Left hindlimb (tissue), 1 donor: ENCODE measurements around the gene PCLO.

ENCODE experiments used
- DNase-seq: peaks from one replicate; pipeline ENCODE4 v3.0.0-alpha.2; 2018

PCLO gene

DNA sequence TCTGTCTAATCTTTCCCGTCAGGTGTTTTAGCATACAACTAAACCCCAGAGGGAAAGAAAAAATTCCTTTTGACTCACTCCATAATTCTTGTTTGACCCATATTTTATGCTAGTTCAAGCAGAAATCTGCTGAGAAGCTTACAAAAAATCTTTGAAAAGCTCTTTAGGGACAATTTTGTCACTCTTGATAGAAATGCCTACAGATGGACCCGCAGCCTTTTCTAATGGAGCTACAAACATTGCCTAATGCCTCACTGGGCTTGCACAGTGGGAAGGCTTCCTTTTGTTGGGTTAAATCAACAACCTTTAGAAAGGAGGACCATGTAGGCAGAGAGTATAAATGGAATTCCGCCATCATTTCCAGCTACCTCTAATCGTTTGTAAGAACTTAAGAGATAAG lies 344.5 kb downstream of the PCLO start:
- DNase-seq = no peak

DNA sequence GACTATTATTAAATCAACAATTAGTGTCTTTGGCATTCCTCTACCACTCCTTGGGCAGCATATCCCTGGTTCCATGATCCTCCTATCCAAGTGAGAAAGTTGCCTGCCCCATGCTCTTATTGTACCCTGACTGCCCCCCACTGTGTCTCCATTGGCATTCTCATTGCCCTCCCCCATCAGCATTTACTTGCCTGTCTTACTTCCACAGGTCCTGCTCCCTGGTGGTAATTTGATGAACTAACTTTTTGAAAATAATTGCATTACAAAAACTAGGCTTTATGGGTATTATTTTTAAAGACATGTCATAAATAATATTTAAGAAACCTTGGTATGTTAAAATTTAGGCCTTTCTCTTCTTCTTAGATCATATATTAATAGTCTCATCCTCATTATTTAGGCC lies 346.4 kb downstream of the PCLO start:
- DNase-seq = no peak

DNA sequence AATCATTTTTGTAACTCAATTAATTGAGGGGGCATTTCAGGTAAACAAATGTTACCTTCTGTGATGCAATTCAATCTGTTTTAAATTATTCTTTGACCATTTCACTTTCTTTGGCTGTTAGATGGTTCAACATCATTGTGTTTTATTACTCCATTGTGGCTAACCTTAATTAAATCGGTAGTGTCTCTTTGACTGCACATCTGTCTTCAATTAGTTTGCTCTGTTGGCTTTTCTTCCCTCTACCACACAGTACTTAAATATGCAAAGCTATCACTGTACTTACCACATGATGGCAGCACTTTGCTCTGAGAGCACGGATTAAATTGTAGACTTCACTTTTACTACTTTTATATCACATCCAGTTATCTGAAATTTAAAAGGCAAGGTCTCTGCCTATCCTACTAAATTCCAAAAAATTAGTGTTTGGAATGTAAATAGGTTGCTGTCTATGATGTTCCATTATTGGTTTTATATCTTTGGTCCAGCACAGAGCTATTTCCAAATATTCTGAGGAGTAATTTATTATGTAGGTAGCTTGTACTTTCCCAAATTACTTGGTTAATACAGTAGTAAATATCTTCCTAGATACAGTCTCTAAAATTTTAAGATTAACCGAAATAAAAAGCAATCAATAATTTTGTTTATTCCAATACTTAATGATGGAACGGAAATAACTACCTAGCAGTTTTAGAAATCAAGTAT lies 352.0 kb downstream of the PCLO start:
- no peak for DNase-seq

DNA sequence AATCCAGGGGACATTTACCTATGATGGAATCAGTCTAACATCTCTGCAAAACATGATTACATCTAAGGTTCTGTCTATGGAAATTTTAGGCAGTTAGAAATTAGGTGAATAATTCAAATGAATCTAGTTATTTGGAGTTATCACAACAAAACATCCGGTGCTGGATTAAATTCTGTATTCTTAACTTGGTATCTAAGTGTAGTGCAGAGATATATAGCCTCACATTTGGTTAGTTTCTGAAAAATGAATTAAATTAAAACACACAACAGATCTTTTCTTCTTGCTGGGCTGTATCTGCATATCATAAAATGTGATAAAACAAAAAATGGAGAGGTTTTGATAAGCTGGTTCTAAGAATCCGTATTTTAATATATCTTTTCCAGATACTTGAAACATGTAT lies 354.1 kb downstream of the PCLO start:
- no peak for DNase-seq

DNA sequence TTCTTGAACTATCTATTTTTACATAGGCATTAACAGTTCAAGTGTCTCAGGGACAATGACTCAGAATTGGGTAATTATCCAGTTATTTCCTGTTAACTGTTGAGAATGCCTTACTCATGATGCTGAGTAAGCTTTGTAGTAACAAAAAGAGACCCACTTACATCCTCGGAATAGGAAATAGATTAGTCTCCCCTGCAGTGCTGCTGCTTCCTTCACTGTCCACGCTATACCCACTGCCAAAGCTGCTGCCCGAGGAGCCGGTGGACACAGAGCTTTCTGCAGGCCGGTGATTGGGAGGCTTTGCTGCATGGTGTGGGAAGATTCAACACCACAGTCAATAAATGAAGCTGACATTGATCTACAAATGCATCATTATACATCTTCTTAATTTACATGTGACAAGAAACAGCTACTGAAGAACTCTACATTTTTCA lies 357.1 kb downstream of the PCLO start:
- DNase-seq = no peak

DNA sequence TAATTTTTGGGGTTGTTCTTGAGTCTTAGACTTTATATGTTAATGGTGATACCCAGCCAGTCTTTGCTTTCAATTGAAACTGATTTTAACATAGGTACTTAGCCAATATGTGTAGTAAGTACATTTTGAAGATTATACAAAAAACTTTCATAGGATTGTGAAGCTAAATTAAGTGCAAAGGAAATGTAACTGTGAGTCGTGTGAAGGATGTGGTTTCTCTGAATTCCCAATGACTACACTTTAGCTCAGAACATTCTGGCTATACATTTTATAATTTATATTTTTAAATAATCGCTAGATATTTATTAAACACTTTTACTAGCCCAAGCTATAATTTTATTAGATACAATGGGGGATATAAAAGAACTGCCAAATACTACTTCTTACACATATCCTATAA lies 359.3 kb downstream of the PCLO start:
- DNase-seq = no peak

DNA sequence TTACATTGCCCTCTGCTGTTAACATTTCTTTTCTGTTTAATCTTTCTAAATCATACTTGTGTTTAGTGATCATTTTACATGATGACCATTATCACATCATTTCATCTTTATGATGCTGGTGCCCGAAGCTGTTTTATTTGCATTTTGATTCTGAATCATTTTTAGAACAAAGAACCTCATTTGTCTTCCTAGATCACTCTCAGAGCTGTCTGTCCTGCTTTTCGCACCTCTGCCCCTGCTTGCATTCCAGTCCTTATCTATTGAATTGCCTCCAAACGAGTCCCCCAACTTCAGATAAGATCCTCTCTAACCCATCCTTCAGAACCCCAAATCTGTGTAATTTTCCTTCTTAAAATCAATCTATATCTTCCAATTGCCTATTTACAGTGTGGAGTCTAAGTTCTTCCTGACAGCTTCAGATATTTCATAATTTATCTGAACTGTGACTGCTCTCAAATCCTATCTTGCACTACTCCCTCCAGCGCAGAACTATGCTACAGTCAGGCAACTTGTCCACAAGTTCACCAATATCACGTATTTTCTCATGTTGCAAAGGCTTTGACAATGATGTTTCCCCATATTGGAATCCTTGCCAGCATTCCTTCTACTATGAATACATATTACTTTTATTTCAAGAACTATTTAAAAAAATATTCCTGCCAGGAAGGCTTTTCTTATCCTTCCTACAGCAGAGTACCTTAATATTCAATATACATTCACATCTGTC lies 372.6 kb downstream of the PCLO start:
- no peak for DNase-seq

DNA sequence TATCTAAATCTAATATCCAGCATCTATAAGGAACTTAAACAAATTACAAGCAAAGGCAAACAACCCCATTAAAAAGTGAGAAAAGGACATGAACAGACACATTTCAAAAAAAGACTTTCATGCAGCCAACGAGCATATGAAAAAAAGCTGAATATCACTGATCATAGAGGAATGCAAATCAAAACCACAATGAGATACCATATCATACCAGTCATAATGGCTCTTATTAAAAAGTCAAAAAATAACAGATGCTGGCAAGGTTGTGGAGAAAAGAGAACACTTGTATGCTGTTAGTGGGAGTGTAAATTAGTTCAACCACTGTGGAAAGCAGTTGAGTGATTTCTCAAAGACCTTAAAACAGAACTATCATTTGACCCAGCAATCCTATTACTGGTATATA lies 384.7 kb downstream of the PCLO start:
- no peak for DNase-seq

DNA sequence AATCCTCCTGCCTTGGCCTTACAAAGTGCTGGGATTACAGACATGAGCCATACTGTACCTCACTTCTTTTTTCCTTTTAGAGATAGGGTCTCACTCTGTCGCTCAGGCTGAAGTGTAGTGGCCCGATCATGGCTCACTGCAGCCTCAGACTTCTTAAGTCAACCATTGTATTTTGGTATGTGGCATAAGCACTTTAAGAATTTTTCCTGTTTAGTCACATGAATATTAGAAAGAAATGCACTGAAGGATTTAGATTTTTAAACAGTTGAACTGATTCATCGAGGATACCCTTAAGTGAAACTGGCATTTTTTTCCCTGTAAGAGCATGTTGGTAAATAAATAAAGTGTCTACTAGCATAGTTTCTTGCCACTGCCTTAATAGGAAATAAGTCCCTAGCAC lies 399.8 kb downstream of the PCLO start:
- no peak for DNase-seq

DNA sequence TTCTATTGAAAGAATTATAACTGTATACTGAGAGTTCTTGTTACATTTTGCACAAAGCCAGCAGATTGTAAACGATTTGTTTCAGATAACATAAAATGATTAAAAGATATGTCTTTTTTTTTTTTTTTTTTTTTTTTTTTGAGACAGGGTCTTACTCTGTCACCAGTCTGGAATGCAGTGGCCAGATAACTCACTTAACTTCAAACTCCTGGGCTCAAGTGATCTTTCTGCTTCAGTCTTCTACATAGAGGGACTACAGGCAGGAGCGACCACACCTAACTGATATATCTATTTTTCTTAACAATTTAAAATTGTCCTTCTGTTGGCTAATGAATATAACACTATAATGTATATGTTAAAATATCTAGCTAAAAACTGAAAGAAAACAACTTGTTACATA lies 401.9 kb downstream of the PCLO start:
- DNase-seq = no peak

DNA sequence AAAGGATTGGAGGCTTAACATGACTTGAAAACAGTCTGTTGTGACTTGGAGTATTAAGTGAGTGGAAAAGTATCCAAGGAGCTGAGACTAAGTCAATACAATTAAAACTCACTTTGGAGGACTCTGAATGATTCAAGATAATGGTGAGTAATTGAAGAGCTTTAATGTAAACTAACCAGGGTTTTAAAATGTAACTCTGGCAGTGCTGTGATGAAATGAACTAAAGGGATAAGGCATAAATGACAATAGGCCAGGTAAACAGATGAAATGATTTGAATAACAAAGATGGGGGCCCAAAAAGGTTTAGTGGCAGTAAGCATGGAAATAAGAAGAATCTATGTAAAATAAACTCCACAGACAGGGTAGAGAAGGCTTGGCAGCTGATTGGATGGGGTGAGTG lies 402.6 kb downstream of the PCLO start:
- DNase-seq = no peak

DNA sequence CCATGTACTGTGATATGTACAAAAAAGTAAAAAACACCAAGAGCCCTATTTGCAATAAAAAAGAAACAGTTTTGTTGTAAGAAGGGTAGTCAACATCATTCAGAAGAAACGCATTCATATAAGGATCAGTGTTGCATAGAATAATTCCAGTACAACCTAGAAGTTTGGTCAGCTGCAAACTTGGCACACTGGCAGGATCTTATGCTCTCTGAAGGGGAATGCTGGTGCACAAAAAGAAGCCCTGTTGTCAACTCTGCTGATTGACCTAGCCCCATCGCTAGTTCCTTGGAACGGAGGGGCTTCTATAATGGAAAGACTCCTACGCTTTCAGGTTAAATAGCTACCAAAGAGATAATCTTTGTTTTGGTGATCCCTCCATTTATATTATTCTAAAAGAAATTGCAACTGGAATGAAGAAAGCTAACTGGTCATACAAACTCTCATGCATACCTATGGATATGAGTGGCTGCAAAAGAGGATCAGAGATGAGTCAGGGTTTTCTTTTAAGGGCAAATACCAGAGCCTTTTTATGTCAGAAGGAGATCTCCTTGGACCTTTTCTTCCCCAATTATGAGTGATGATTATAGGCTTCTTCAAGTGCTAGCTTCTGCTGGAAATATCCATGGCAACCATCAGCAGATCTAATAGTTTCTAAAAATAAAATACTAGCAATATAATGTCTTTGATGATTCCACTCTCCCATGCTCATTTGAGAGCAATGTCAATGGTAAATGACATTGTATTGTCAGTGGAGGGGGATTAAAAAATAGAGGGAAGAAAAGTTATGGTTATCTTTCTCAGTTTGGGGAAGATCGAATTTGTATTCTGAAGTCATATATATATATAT lies 406.8 kb downstream of the PCLO start:
- no peak for DNase-seq

DNA sequence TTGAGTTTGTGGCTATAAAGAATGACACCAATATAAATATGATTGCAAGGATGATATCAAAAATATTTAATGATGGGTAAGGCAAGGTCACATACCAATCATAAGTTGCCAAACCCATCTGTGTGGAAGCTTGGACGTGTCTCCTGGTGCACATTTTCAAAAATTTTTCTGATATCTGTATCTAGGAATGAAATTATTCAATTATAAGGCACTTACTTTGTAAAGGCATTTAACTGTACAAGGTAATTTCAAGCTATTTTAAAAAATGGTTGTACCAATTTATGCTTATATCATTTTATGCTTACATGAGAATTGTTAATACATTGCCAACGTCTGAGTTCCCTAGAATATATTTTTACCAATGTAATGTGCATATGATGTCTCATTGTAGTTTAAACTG lies 412.7 kb downstream of the PCLO start:
- no peak for DNase-seq

DNA sequence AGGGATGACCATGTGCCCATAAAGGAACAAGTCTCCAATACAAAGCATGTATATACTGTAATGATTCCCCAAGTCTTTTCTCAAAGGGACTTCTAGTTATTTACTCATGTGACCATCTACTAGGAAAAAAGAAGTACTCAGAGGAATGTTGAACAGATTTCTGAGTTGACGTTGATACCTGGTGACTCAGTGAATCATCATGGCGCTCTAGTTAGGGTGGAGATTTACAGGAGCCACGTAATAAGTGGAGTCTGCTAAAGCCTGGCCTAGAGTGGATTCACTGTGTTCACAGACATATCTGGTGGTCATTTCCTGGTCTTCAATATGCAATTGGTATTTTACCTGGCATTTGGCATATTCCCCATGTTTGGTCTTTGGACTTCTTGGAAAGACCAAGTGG lies 416.9 kb downstream of the PCLO start:
- no peak for DNase-seq

DNA sequence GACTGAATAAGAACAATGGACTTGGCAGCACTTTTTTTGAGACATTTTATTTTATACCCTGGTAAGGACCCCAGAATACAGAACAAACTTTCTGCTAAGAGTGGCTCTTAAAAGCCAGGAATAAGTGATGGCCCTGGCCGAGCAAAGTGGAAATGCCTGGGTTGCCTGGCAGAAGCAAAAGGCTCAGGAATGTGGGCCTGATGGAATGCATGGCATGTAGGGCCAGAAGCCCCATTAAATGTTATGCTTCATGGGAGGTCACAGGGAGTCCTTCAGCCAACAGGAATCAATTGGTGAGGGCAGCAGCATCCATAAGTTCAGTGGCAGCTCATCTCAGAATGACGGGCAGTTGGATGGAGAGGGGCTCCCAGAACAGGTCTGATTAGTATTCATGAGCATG lies 417.6 kb downstream of the PCLO start:
- DNase-seq = no peak

DNA sequence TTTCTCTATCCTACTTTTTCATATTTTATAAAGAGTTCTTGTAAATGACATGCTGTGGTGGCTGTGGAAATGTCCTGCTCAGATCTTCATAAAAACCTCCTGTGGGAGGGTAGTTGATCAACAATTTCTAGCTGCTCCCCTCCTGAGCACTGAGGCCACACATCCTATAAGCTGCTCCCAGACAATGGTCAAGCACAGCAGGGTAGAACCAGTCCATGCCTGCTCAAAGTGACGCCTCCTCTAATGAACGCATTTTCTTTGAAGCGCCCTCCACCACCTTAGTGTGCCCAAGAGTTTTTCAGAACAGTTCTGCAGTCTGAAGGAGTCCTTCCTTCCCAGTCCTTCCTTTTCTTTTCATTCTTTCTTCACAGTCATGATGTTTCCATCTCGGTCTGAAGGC lies 420.5 kb downstream of the PCLO start:
- DNase-seq = no peak

DNA sequence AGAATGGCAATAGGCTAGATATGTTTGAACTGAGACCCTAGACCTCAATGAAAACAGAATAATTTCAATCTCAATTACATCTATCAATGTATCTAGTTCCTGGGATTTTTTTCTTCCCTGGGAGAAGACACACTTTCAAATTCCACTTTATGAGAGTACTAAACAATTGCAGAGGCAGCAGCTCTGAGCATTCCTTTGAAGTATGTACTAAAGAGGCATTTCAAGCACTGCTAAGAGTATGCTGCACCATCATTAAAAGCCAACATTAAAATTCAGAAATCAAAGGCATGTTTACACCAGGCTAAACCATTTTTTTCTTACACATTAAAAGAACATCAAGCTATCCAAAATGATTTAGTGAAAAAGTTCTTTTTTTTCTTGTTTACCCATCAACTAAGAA lies 421.2 kb downstream of the PCLO start:
- DNase-seq = no peak

DNA sequence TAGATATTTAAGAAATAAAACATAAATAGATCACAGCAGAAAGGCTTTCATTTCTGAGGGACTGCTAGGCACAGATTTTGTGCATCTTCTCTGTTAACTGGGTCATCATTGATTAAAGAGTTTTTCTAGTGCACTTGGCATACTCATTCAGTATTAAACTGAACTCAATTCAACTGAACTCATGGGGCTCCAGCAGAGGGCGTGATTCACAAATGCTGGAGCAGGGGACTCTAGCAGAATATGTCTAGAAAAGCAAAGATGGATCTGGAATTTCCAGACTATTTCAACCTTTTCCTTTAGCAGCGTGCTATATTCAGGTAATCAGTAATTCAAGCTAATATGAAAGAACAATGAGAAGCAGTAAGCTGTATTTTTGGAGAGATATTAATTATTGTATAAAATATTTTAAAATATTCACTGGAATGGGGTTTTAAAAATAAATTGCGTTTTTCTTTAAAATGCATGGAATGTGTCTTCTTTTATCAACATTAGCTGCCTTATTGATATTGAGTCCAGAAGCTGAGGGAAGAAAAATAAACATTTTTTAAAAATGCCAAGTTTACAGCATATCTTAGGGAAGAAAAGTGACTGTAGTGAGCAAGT lies 422.3 kb downstream of the PCLO start:
- no peak for DNase-seq

DNA sequence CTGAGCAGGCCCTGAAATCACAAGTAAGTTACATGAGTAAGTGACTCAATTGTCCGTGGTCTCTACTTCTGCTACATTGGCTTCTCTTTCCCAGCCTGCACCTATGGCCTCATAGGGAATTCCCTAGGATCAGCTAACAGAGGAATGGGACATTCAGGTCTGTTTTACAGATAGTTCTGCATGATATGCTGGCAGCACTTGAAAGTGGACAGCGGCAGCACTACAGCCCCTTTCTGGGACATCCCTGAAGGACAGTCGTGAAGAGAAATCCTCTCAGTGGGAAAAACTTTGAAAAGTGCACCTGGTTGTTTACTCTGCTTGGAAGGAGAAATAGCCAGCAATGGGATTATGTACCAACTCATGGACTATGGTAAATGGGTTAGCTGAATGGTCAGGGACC lies 426.1 kb downstream of the PCLO start:
- no peak for DNase-seq

DNA sequence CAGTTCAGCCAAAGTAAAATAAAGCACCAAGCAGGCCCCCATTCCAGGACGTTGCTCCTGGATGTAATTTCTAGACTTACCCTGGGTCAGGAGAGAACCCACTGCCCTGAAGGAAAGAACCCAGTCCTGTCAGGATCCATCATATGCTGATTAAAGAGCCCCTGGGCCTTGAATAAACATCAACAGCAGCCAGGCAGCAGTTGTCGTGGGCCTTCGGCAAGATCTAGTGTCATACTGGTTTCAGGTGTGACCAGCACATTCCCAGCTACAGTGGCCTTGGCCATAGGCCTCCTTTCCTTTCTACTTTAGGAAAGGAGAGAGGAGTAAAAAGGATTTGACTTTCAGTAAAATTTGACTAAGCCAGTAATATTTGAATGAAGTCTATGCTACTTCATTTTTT lies 430.0 kb downstream of the PCLO start:
- DNase-seq = no peak

DNA sequence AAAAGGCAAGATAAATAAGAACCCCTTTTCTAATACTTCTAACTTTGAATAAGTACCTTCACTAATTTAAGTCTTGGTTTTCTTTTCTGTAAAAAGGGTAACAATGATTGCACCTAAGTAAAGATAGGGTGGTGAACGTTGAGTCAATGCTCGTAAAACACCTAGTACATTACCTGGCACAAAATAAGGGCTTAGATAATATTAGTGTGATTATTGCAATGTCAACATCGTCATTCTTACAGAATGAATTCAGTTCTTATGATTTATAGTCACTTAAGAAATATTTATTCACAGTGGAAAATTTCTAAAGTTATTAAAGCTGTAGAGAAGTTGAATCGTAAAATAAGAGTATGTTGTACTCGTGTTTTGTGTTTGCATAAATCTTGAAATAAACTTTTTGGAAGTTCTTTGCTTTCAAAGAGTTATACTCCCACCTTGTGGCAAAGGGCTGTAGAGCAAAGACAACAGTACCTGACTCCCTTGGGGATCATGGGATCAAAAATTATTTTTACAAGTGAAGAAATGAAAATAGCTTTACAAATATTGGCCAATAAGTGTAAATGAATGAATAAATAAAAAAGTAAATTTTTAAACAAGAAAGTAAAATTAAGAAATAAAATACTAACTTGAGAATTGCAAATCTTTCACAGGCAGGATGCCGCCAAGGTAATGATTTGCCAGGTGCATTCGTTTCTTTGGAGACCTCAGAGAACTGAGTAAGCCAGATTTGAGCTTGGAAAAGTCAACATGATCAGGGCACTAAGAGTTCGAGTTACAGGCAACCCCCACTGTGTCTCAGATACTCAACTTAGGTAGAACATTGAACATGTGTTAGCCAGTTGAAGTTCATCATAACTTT lies 433.3 kb downstream of the PCLO start:
- no peak for DNase-seq

DNA sequence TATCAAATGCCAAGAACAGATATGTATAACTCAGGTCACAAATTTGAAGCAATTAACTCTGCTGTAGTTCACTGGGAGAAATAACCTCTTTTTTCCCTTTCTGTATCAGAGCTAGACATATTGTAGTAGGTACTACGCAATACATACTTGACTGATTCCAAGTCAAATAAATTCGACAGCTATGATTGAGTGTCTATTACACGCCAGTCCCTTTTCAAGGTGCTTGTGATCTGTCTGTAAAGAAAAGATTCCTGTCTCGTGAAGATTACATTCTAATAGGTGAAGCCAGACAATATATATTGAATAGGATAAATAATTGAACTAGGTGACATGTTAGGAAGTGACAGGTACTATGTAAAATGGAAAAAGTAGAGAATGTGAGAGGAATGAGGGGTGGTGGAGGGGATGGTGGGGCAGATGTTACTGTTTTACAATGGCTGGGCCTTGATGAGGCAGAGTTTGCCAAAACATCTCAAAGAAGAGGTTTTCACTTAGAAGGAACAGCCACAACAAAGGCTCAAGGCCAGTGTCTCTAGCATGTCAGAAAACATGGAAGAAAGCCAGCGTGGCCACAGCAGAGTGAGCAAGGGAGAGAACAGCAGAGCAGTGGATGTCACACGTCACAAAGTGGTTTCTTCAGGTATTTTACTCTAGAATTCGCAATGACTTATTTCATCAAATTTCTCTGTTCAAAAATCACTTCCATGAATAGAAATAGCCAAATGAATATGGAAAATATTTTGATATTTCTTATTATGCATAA lies 436.5 kb downstream of the PCLO start:
- peak; percentile 32 for DNase-seq
